H1 (cell line): ENCODE results near the gene STXBP6. TPM values are rescaled to one million over a fixed set of nuclear protein-coding genes. Genes with fewer than 3 reads are reported as not detected.

Experiments
- CTCF ChIA-PET: fragments of 300-600 bp; sonication (Branson Sonifier 250); formaldehyde crosslinking; loops from one replicate; lab custom pipeline; 2021; ENCODE audit not compliant: partially characterized antibody; lab: Charles Lee
- POLR2A ChIA-PET: fragments of 300-600 bp; sonication (Branson Sonifier 250); formaldehyde crosslinking; loops from one replicate; lab custom pipeline; 2021; ENCODE audit warnings: inconsistent platforms; ENCODE audit not compliant: partially characterized antibody; lab: Charles Lee
- DNase-seq, 2 experiments: peaks; one replicate each; pipeline versions ENCODE4 v3.0.0 to v3.0.0-alpha.2; 2010 to 2022; ENCODE audit warnings: low spot score in 2 of 2, low read depth in 1 of 2, mixed read lengths in 1 of 2
- FAIRE-seq: peaks from 2 replicates; lab custom pipeline; 2011; peaks lifted over from hg19 to GRCh38; lab: Jason Lieb, UNC
- H2AFZ ChIP-seq: 2 replicates; pipeline ENCODE4 v1.8.1; 2012; ENCODE audit warnings: low read length, inconsistent platforms
- H2AK5ac ChIP-seq: 2 replicates; pipeline ENCODE4 v1.6.1; 2013; ENCODE audit warnings: low read depth, low read length
- H2BK120ac ChIP-seq: replicated peaks from 2 replicates; pipeline ENCODE3; 2013; ENCODE audit warnings: low read depth, low read length, inconsistent platforms
- H2BK12ac ChIP-seq: 2 replicates; pipeline ENCODE4 v1.6.1; 2013; ENCODE audit warnings: low read depth, low read length
- H2BK15ac ChIP-seq: 2 replicates; pipeline ENCODE4 v1.6.1; 2013; ENCODE audit warnings: low read length
- H2BK20ac ChIP-seq: 2 replicates; pipeline ENCODE4 v1.6.1; 2013; ENCODE audit warnings: low read length
- H2BK5ac ChIP-seq: 2 replicates; pipeline ENCODE4 v1.6.1; 2013; ENCODE audit warnings: low read depth, low read length
- H3K14ac ChIP-seq: 2 replicates; pipeline ENCODE4 v1.6.1; 2013; ENCODE audit warnings: inconsistent platforms; ENCODE audit not compliant: insufficient read length
- H3K18ac ChIP-seq: 2 replicates; pipeline ENCODE4 v1.6.1; 2013; ENCODE audit warnings: low read length; ENCODE audit errors: extremely low read depth
- H3K23ac ChIP-seq: 2 replicates; pipeline ENCODE4 v1.6.1; 2013; ENCODE audit warnings: inconsistent platforms; ENCODE audit not compliant: insufficient read length
- H3K23me2 ChIP-seq: 2 replicates; pipeline ENCODE4 v1.6.1; 2013; ENCODE audit warnings: low read depth, low read length
- H3K27ac ChIP-seq: 2 replicates; pipeline ENCODE4 v1.6.1; 2011; ENCODE audit warnings: low read depth, low read length, inconsistent platforms
- H3K27me3 ChIP-seq, 4 experiments: replicated peaks in 1 of 4; 1 replicate in 1 of 4; 2 replicates in 3 of 4; pipeline versions ENCODE4 v1.6.1 to v1.8.1; 2011 to 2013; ENCODE audit warnings: low read length in 3 of 4, mild to moderate bottlenecking in 3 of 4, inconsistent platforms in 2 of 4, mixed read lengths in 2 of 4, moderate library complexity in 1 of 4; ENCODE audit not compliant: control insufficient read depth in 3 of 4, insufficient read depth in 3 of 4; ENCODE audit errors: extremely low read depth in 1 of 4
- H3K36me3 ChIP-seq, 4 experiments: 2 replicates each; pipeline versions ENCODE4 v1.6.1 to v1.8.1; 2011 to 2013; ENCODE audit warnings: mild to moderate bottlenecking in 4 of 4, low read length in 3 of 4, moderate library complexity in 2 of 4, control low read depth in 1 of 4, inconsistent platforms in 1 of 4; ENCODE audit not compliant: insufficient read depth in 4 of 4, control insufficient read depth in 2 of 4
- H3K4ac ChIP-seq: replicated peaks from 2 replicates; pipeline ENCODE3; 2013; ENCODE audit warnings: low read length, low read depth, mixed read lengths, inconsistent platforms; ENCODE audit not compliant: insufficient read length
- H3K4me1 ChIP-seq, 4 experiments: replicated peaks in 1 of 4; 1 replicate in 1 of 4; 2 replicates in 3 of 4; pipeline versions ENCODE4 v1.6.1 to v1.8.1; 2011 to 2013; ENCODE audit warnings: low read length in 3 of 4, inconsistent platforms in 2 of 4, mixed read lengths in 1 of 4; ENCODE audit not compliant: insufficient read depth in 4 of 4, control insufficient read depth in 3 of 4
- H3K4me2 ChIP-seq, 2 experiments: 2 replicates each; pipeline versions ENCODE4 v1.6.1 to v1.8.1; 2011 to 2013; ENCODE audit warnings: low read depth in 2 of 2, low read length in 2 of 2, control low read depth in 1 of 2, inconsistent platforms in 1 of 2, mild to moderate bottlenecking in 1 of 2; ENCODE audit not compliant: insufficient read depth in 1 of 2
- H3K4me3 ChIP-seq, 4 experiments: fragments of 200-600, 300-600 bp in 1 of 4; sonication (generic), shearing (Covaris generic), sonication (Bioruptor Twin) in 1 of 4; 2 replicates each; pipeline versions ENCODE4 v1.5.1 to v1.8.1; 2011 to 2016; ENCODE audit warnings: low read length in 4 of 4, low read depth in 3 of 4, control low read depth in 2 of 4, inconsistent platforms in 2 of 4, mild to moderate bottlenecking in 2 of 4, mixed read lengths in 1 of 4, moderate library complexity in 1 of 4; ENCODE audit not compliant: insufficient read depth in 2 of 4; ENCODE audit errors: extremely low read depth in 1 of 4
- H3K56ac ChIP-seq: replicated peaks from 2 replicates; pipeline ENCODE3; 2013; ENCODE audit warnings: low read depth, mild to moderate bottlenecking, mixed read lengths, low read length, inconsistent platforms; ENCODE audit not compliant: insufficient read length
- H3K79me1 ChIP-seq: 2 replicates; pipeline ENCODE4 v1.6.1; 2013; ENCODE audit warnings: low read depth, low read length, control low read depth
- H3K79me2 ChIP-seq, 2 experiments: 2 replicates each; pipeline versions ENCODE4 v1.6.1 to v1.8.1; 2012 to 2013; ENCODE audit warnings: low read length in 2 of 2, mild to moderate bottlenecking in 2 of 2, inconsistent platforms in 1 of 2; ENCODE audit not compliant: insufficient read depth in 2 of 2, control insufficient read depth in 1 of 2
- H3K9ac ChIP-seq, 4 experiments: replicated peaks in 1 of 4; 1 replicate in 1 of 4; 2 replicates in 3 of 4; pipeline versions ENCODE4 v1.6.1 to v1.8.1; 2011 to 2013; ENCODE audit warnings: low read depth in 3 of 4, low read length in 3 of 4, control low read depth in 2 of 4, mild to moderate bottlenecking in 2 of 4, moderate library complexity in 2 of 4, inconsistent platforms in 1 of 4; ENCODE audit errors: extremely low read depth in 1 of 4
- H3K9me3 ChIP-seq, 2 experiments: 2 replicates each; pipeline versions ENCODE4 v1.6.1 to v1.8.1; 2012 to 2013; ENCODE audit warnings: mild to moderate bottlenecking in 2 of 2, moderate library complexity in 2 of 2, control low read depth in 1 of 2, inconsistent platforms in 1 of 2, low read depth in 1 of 2, low read length in 1 of 2, mixed read lengths in 1 of 2; ENCODE audit not compliant: insufficient read depth in 2 of 2
- H4K20me1 ChIP-seq, 2 experiments: replicated peaks in 1 of 2; 2 replicates each; pipeline versions ENCODE3 to v1.8.1; 2011 to 2013; ENCODE audit warnings: inconsistent platforms in 2 of 2, low read length in 2 of 2, mild to moderate bottlenecking in 1 of 2; ENCODE audit not compliant: insufficient read depth in 2 of 2, control insufficient read depth in 1 of 2
- H4K5ac ChIP-seq: 2 replicates; pipeline ENCODE4 v1.6.1; 2013; ENCODE audit warnings: low read length, low read depth, mixed read lengths, inconsistent platforms; ENCODE audit not compliant: insufficient read length
- H4K8ac ChIP-seq: 2 replicates; pipeline ENCODE4 v1.8.0; 2013; ENCODE audit warnings: mild to moderate bottlenecking, moderate library complexity, low read length, inconsistent platforms; ENCODE audit not compliant: insufficient read depth; ENCODE audit errors: extremely low read depth
- H4K91ac ChIP-seq: replicated peaks from 2 replicates; pipeline ENCODE3; 2013; ENCODE audit warnings: low read length, mixed read lengths, inconsistent platforms; ENCODE audit not compliant: insufficient read length
- BACH1 ChIP-seq: IDR thresholded peaks from 2 replicates; pipeline ENCODE4 v1.6.1; 2012; ENCODE audit warnings: low read length, improper control_type of control experiment
- CREB1 ChIP-seq: IDR thresholded peaks from 2 replicates; pipeline ENCODE4 v1.6.1; 2012; ENCODE audit warnings: inconsistent platforms
- E2F6 ChIP-seq: IDR thresholded peaks from 2 replicates; pipeline ENCODE4 v1.6.1; 2012; ENCODE audit warnings: inconsistent platforms
- FOSL1 ChIP-seq: IDR thresholded peaks from 2 replicates; pipeline ENCODE4 v1.6.1; 2011; ENCODE audit warnings: mild to moderate bottlenecking, low read depth, low read length, moderate library complexity; ENCODE audit not compliant: insufficient read depth
- GABPA ChIP-seq: IDR thresholded peaks from 2 replicates; pipeline ENCODE4 v1.6.1; 2011; ENCODE audit warnings: mild to moderate bottlenecking, low read length, moderate library complexity, borderline replicate concordance; ENCODE audit not compliant: insufficient read depth
- RBBP5 ChIP-seq: IDR thresholded peaks from 2 replicates; pipeline ENCODE4 v1.7.1; 2012; ENCODE audit warnings: low read depth, mild to moderate bottlenecking, inconsistent platforms, low read length, moderate library complexity, borderline replicate concordance
- TAF7 ChIP-seq: optimal IDR thresholded peaks from 2 replicates; pipeline ENCODE3; 2011; ENCODE audit warnings: low read depth, mild to moderate bottlenecking, inconsistent platforms, low read length, moderate library complexity, borderline replicate concordance
- TEAD4 ChIP-seq: IDR thresholded peaks from 2 replicates; pipeline ENCODE4 v1.6.1; 2012; ENCODE audit warnings: low read depth, low read length, inconsistent platforms, mixed read lengths
- WGBS, 2 experiments: shearing (Covaris generic) in 1 of 2; methylation state at CpG; one replicate each; pipeline versions ENCODE4 v1.1.6 to v1.1.7; 2013 to 2015; ENCODE audit warnings: low lambda C conversion rate in 2 of 2, mixed read lengths in 2 of 2, inconsistent platforms in 1 of 2, low coverage in 1 of 2, missing lambda C conversion rate in 1 of 2; ENCODE audit not compliant: insufficient replicate concordance in 2 of 2, insufficient coverage in 1 of 2, insufficient read length in 1 of 2; ENCODE audit errors: extremely low coverage in 1 of 2, missing lambda C conversion rate in 1 of 2; 5-methylcytosine and 5-hydroxymethylcytosine counted together
- polyA plus RNA-seq, 7 experiments: library from polyadenylated mRNA; depleted of rRNA in 3 of 7; stranded (reverse) in 5 of 7; unstranded in 2 of 7; fragments of >200 nt in 5 of 7; fragments of 200-250 nt in 2 of 7; gene quantifications; 1 replicate in 5 of 7; 2 replicates in 1 of 7; 4 replicates in 1 of 7; pipeline versions ENCODE4 v1.2.1 to v1.2.3, GENCODE V29; 2011 to 2013; ENCODE audit warnings: missing spikeins in 2 of 7, mixed read lengths in 2 of 7
- total RNA-seq: library from RNA; stranded (reverse); fragmentation: NEBNext Ultra II Directional; extraction: Animal tissue kit (Norgen Biotek cat#: 25700); gene quantifications from 2 replicates; pipeline ENCODE4 v1.2.1, GENCODE V29; 2021

STXBP6 gene
- total and polyA plus RNA-seq, 2 of the 8 experiments (the other 6 are each of a cell fraction or from before 2014, with no cell fraction given): 9.4 to 18.1 TPM

- Histone ChIP-seq H3K9ac (no peak overlapping the region), H3K27me3 (no peaks in the 10 kb centered on the region), H2BK15ac (no peak overlapping the region), H3K4ac (no peak overlapping the region), H3K79me1 (no peaks in the 10 kb centered on the region), H3K36me3 (no peaks in the 10 kb centered on the region), H2BK120ac (no peak overlapping the region), H4K5ac (no peak overlapping the region), H3K4me3 (no peak overlapping the region), H2AFZ (no peak overlapping the region), H3K9me3 (no peaks in the 10 kb centered on the region), H3K4me2 (no peak overlapping the region), H2BK5ac (no peak overlapping the region), H3K4me1 (no peaks in the 10 kb centered on the region), H3K23me2 (no peaks in the 10 kb centered on the region), H3K56ac (no peak overlapping the region), H4K91ac (no peak overlapping the region), H4K20me1 (no peaks in the 10 kb centered on the region), H3K27ac (no peak overlapping the region), H2BK20ac (no peak overlapping the region), H2AK5ac (no peak overlapping the region), H3K23ac (no peak overlapping the region), H3K18ac (no peak overlapping the region), H3K14ac (no peak overlapping the region), H4K8ac (no peak overlapping the region), H2BK12ac (no peak overlapping the region), H3K79me2 (no peaks in the 10 kb centered on the region)
- no peak for DNase-seq
- TF ChIP-seq TEAD4: no peak
- no peak for TF ChIP-seq CREB1
- no peak for TF ChIP-seq BACH1
- no peak for TF ChIP-seq E2F6
- TF ChIP-seq TAF7: no peak
- no peak for TF ChIP-seq RBBP5
- TF ChIP-seq FOSL1: no peak
- no peak for TF ChIP-seq GABPA
- FAIRE-seq: no peak
- ChIA-PET POLR2A (no interaction called here), CTCF (no interaction called here)
- WGBS, 2 experiments: 90% methylated on average over 3 of the region's 3 CpGs; no CpG with 5 or more reads in 1 of the 2 experiments
Measured at GRCh38 chr14:24910408-24910986, 139.4 kb downstream of the STXBP6 start.
